ENCODE results near the gene LIPC.

DNA sequence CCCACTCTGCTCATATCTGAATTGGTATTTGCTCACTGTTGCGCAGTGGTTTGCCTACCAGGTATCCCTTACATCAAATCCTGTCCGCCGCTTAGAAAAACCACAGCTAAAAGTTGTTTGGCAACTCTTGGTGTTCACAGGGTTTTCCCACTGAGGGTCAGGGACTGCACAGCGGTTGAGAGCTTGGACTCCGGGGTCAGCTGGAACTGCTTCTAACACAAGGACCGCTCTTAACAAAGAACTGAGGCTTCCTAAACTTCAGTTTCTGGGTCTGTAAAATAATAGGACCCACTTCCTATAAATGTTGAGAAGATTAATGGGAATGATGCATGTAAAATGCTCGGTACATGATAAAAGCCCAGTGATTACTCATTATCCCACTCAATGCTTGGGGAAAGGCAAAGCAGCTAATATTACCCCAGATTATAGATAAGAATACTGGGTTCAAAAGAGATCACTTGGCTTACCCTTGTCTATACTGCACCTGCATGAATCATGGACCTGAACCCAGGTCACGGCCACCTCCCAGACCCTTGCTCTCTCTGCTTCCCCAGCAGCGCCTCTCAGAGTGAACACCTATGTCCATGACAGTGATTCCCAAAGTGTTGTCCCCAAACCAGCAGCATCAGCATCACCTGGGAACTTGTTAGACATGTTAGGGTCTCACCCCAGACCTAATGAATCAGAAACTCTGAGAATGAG, 36.1 kb downstream of the LIPC start:
- TF ChIP-seq CTCF (IDR thresholded peaks at IDR 0.05; ENCODE audit: low read depth, low read length) (no peak), POLR2A (IDR thresholded peaks at IDR 0.05; ENCODE audit: extremely low read depth, insufficient read length) (no peak)
- TF ChIP-seq, protein P1, sequence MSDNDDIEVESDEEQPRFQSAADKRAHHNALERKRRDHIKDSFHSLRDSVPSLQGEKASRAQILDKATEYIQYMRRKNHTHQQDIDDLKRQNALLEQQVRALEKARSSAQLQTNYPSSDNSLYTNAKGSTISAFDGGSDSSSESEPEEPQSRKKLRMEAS (IDR thresholded peaks at IDR 0.05; ENCODE audit: low read depth, low read length): no peak
